HL-60/S4 treated with phorbol 12-myristate 13-acetate at 8.2 ng/mL for 4 days and 3 days (cell line): ENCODE measurements around the gene SYVN1.

ENCODE experiments used
- in situ Hi-C: fragments of 300-500 bp; cut with MboI; formaldehyde crosslinking; loops from 2 replicates; pipeline ENCODE4 v1.15.0; 2022; ENCODE audit warnings: low sequenced_read_pairs

SYVN1 gene

DNA sequence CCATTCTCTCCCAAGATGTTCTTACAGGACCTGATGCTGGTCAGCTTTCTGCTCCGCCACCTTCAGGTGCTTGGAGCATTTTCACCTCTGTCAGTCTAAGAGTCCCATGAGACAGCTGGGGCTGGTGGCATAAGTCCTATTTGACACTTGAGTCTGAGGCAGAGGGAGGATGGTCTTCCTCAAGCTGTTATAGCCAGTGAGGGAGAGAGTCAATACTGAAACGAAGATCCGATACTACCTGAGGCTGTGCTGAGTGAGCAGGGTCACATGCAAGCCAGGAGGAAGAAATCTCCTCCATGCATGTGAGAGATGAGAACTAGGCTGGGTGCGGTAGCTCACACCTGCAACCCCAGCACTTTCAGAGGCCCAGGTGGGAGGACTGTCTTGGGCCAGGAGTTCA lies 44.7 kb downstream of the SYVN1 start:
- in situ Hi-C loops: no loop called here

DNA sequence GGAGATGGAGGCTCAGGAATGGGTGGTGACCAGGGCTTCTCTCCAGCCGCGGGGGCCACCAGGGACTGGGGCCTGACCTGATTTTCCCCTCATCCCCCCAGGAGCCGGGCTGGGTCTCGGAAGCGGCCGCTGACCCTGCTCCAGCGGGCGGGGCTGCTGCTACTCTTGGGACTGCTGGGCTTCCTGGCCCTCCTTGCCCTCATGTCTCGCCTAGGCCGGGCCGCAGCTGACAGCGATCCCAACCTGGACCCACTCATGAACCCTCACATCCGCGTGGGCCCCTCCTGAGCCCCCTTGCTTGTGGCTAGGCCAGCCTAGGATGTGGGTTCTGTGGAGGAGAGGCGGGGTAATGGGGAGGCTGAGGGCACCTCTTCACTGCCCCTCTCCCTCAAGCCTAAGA lies 46.5 kb downstream of the SYVN1 start:
- in situ Hi-C loops: no loop called here

DNA sequence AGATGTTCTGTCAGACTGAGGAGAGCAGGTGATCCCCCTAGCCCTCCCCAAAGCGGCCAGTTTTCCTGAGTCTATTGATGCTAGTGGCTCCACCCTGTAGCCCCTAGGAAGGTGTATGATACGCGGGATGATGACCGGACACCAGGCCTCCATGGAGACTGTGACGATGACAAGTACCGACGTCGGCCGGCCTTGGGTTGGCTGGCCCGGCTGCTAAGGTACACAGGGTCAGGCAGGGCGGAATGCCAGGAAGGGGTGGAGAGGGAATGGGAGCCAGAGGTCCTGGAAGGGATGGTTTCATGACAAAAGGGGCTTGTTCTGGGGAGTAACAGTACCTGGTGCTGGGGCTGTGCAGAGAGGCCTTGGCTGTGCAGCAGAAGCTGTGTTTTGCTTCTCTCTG lies 47.1 kb downstream of the SYVN1 start:
- in situ Hi-C loops: no loop called here

DNA sequence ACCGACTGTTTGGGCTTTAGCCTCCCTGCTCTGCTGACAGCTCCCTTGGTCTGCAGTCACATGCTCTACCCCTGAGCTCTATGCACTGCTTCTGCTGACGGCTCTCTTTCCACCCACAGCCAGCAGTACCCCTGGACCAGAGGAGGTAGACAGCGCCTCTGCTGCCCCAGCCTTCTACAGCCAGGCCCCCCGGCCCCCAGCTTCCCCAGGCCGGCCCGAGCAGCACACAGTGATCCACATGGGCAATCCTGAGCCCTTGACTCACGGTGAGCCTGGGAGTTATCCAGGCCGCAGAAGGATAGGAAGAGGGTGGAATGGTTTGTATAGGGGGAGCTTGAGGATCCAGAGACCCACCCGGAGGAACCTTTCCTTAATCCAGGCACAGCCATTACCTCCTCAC lies 47.5 kb downstream of the SYVN1 start:
- in situ Hi-C loops: no loop called here

DNA sequence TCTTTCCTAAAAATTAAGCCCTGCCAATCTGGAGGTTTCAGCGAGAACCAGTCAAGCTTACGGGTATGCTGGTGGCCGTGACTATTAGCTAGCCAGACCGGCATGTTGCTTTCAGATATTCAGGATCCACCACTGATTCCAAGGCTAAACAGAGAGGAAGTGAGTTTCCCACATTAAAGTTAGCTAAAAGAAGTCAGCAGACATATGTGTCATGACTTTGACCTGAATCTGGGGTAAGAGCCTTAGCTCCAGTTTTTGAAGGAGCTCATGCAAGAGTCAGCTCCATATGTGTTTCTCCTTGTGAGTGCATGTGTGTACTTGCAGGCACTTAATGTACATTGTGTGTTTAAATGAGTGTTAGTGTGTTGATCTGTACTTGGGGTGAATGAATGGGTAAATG lies 48.9 kb downstream of the SYVN1 start:
- in situ Hi-C loops: no loop called here

DNA sequence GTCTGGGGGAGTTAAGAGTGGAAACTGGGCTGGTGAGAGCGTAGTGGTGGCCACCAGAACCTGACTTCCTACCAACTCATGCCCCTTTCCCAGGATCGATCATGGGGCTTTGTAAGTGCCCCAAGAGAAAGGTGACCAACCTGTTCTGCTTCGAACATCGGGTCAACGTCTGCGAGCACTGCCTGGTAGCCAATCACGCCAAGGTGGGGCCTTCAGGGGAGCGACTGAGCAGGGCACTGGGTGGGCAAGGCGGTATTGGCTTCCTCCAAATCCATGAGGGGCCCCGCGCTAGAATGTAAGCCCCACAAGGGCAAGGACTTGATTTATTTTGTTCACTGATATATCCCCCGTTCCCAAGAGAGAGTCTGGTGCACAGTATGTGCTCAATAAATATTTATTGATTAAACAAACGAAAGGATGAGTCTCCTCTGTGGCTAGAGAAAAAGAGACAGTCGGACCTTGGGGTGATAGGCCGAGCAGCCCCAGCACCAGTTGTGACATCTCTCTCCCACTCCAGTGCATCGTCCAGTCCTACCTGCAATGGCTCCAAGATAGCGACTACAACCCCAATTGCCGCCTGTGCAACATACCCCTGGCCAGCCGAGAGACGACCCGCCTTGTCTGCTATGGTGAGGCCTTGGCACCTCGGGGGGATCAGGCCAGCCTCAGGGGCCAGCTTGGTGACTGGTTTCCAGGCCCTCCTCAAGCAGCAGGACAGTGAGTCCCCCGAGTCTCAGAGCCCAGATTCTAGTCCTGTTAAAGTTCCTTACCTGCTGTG lies 49.5 kb downstream of the SYVN1 start:
- in situ Hi-C loops: no loop called here

DNA sequence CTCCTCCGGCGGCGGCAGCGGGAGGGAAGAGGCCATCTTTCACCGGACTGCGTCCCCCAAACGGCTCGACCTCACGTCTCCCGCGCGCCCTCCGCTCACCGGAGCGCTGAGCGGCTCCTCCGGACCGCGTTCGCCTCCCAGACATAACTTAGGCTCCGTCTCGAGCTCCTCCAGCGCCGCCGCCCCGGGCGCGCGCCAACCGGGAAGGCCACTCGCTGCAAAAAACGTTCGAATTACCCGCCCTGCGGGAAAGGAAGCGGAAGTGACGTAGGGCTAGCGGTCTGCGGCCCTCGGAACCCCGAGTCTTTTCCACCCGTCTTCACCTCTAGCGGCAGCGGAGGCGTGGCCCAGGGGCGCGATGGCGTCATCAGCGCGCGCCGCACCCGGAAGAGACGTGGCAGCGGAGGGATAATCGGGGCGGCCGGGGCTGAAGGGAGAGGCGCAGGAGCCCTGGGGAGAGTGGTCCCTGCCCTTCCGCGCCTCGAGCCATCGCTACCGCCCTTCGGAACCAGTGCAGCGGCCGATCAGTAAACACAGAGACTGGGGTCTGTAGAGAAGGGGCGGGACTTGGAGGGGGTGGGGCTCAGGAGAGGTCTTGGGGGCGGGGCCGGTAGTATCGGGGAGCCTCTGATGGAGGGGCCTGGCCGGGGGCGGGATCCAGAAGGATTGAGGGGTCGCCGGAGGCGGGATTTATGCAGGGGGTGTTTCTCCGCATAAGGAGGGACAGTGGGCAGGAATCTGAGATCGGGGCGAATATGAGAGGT lies 50.3 kb downstream of the SYVN1 start, which contains the start of the genes CDCA5 and ZFPL1:
Gene CDCA5 (minus strand): TSS at position 207 of the 764 bp plus-strand sequence. CDS start 62 bp downstream, at position 145.
Gene ZFPL1 (plus strand): TSS at position 389 of the 764 bp plus-strand sequence. CDS start 477 bp downstream, outside the sequence.
- in situ Hi-C loops: no loop called here

DNA sequence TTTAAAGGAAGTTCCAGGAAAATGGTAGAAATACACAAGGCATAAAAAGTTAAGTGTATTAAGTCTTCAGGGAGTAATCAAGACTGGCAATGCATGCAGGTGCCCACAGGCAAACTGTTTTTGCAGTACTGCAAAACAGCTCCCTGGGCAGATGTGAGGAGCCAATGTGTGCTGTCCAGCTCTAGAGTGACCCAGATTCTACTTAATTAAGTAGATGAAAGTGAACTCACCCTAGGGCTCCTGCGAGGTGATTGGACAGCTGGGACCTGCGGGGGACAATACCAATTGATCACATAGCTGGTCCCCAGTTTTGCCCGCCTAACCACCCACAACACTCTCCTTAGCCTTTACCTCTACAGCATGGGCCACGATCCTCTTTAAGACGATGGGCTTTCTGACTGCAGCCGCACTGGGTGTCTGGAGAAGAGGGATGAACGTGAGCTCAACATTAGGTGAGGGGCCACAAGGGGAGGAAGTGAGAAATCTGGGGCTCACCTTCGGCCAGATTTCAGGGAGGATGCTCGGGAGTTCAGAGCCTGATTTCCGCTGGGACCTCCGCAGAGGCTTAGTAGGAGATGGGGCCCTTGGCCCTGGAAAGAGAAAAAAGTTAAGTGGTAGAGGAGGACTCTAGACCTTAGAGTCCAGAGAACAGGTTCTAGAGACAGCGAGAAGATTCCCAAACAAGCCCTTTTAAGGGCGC lies 51.0 kb downstream of the SYVN1 start:
- in situ Hi-C loops: no loop called here

DNA sequence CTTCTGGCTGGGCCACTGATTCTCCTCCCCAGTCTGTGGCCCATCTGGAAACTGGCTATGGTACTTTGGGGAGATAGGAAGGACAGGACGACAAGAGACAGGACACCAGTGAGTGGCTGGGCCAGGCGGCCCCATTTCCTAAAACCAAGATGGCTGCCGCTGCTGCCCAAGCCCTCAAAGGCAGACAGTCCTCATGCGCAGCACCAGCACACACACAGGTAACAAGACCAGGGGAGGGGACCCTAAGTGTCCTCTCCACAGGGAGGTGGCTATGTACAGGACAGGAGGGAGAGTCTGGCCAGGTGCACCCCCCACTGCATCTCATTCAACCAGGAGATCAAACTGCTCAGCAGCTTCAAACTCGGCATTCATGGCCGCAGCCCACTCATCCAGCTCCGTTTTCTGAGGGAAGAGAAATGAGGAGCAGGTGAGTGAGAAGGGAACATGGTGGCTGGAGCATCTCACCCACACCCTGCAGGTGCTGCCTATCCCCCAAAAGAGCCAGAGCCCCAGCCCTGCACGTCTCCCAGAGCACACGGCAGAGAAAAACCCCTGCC lies 55.5 kb downstream of the SYVN1 start:
- in situ Hi-C loops: no loop called here

DNA sequence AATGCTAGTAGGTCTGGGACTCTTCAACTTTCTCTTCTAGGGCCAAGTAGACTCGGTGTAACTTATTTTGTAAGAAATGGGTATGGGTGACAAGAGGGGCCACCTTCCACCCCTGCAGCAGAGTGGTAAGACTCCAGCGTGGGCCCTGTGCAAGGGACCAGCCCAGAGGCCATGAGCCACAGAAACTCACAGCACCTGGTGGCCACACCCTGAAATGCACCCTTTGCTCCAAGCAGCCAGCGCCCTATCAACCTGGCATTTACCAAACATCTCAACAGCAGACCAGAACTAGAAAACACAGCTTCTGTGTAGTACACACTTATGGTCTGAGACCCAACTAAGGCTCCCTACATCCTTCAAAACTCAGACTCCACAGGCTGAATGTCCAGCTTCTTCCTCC lies 56.2 kb downstream of the SYVN1 start:
- in situ Hi-C loops: no loop called here

DNA sequence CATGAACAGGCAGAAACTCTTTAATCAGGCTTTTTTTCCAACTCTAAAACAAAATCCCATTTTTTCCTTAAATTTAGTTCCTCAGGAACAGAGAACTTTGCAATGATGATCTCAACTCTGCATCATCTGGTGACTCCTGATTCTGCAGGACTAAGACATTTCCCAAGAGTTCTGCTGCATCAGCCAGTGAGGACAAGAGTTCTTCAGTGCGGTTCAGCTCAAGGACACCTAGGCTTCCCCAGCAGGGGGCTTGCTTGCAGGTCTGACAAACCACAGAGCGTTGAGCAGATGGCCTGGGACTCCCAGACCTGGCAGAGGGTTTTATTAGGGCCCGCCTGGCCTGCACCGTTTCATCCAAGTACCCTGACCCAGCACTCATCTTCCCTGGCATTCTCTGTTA lies 56.9 kb downstream of the SYVN1 start:
- in situ Hi-C loops: no loop called here
